Measurements from ENCODE around the gene CD226.
"Not testable (repeated sequence)": the region's sequence is repeated elsewhere in the genome, so short reads cannot be mapped to it uniquely, and the experiment has no call there.

The CD226 gene

DNA sequence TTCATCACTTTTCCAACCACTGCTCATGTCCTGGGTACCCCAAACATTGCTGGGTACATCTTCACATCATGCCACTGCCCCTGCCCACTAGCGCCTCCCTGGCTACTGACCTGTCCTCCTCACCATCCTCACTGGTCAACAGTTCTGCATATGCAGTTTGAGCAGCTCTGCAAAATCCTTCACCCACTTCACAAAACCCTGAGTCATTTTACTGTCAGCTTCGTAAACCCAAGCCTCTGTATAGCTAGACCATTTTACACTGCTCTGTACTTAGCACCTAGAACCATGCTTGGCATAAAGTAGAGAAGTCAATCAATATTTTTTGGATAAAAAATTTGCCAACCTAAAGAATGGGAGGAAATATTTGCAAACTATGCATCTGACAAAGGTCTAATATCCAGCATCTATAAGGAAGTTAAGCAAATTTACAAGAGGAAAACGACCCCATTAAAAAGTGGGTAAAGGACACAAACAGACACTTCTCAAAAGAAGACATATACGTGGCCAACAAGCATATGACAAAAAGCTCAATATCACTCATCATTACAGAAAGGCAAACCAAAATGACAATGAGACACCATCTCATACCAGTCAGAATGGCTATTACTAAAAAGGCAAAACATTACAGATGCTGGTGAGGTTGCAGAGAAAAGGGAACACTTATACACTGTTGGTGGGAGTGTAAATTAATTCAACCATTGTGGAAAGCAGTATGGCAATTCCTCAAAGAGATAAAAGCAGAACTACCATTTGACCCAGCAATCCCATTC, 48.3 kb downstream of the CD226 start:
- not testable (repeated sequence) for DNase-seq

- no peak for DNase-seq
These were observed 49.3 kb downstream of the CD226 start for GRCh38 chr18:69898241-69898861.

GRCh38 chr18:69897397-69898108, 50.1 kb downstream of the CD226 start:
- no peak for DNase-seq

DNA sequence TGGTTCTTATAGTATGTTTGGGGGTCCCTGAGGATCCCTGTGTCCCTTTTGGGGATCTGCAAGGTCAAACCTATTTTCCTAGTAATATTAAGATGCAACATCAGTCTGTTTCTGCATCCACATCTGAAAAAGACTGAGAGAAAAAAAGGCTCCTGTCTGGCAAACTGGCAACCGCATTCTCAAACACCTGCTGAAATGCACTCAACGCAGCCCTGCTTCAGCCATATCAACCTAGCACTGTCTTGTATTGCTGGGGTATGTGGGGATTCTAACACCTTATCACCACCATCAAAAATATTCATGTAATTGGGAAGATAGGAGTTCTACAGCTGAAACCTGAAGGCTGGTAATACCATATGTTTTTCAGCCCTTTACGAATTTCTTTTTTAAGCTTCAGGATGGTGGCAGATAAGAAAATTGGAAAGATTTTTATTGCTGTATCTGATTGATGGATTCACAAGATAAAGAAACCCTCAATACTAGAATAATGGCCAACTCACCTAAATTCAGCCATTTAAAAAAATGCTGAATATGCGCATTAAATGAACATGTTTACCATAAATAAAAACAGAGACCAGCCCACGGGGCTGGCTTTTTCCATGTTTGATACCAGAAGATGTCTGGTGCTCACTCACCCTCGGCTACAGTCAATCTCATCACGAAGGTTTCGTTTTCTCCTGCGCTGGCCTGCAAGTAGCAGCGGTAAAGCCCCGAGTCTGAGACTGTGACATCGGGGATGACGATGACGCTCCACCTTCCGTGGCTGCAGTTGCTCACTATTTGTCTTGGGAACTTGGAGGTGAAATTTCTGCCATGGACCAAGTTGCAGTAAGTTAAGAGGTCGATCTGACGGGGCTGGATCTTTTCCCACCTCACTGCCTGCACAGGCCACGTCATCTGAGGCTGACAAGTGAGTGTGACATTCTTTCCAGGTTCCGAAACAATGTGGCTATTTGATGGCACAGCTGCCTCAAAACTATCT, 52.3 kb downstream of the CD226 start:
- no peak for DNase-seq

DNA sequence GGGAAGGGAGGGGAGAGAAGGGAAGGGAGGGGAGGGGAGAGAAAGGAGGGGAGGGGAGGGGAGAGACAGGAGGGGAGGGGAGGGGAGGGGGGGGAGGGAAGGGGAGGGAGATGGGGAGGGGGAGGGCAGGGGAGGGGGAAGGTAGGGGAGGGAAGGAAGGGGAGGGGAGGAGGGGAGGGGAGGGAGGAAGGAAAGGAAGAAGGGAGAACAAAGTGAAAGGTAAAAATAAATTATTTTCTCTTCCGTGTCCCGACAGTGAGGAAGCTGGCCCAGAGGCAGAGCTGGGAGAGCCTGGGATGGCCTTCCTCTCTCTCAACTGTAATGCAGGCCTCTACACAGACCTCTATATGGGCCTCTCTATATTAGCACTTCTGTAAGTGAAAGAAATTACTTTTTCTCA, 53.2 kb downstream of the CD226 start:
- DNase-seq, result no peak

DNA sequence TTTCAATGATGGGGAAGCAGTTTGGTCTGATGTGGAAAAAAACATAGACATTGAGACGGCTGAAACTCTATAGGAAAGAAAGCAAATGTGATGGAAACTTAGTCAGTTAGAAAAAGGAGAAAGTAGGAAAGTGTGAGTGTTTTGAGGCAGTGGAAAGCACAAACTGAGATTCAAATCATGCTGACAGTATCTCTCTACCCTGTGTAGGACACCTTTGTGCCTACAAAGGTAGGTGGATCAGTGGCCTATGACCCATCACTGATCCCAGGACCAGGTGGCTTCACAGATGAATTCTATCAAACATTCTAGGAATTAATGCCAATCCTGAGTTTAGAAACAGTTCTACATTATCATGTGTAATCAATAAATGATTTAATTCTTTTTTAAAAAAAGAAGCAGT, 57.1 kb downstream of the CD226 start:
- no peak for DNase-seq

GRCh38 chr18:69889009-69889408, 58.7 kb downstream of the CD226 start:
- DNase-seq, result no peak

DNA sequence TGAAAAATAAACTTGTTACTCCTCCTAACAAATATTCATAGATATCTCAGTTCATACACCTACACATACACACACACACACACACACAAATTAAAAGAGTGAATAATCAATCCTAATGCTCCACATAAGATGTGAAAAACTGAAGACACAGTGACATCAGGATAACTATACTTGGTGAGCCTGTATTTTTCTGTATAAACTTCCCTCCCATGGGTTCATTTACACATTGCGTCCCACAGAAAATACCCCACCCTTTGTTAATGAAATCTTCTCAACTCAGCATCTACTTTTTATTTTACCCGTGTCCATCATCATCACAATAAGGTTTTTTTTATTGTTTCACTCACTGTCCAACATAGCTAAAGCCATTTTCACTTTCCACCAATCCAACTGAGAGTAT, 60.4 kb downstream of the CD226 start:
- DNase-seq, result no peak

DNA sequence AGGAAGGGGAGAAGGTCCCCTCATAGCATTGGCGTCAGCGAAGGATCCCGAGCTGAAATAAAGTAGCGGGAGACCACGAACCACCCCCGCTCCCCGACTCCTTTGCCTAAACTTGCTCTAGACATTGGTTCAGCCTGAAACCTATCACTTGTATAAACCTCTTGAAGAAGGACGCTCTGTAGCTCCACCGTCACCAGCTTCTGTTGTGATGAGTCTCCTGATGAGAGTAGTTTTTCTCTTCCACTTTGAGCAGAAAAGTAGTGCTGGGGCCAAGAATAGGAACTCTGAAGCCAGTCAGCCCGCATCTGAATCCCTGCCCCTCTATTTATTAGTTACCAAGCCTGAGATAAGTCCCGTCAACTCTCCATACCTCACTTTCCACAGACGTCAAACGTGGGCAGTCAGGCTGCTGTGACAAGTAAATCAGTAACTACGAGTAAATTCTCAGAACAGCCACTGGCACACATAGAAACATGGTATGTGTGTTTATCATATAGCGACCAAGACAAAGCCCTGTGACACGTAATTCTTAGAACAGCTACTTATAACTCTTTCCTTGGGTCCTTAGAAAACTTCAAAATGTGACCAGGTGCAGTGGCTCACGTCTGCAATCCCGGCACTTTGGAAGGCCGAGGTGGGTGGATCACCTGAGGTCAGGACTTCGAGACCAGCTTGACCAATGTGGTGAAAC, 61.7 kb downstream of the CD226 start:
- no peak for DNase-seq

DNA sequence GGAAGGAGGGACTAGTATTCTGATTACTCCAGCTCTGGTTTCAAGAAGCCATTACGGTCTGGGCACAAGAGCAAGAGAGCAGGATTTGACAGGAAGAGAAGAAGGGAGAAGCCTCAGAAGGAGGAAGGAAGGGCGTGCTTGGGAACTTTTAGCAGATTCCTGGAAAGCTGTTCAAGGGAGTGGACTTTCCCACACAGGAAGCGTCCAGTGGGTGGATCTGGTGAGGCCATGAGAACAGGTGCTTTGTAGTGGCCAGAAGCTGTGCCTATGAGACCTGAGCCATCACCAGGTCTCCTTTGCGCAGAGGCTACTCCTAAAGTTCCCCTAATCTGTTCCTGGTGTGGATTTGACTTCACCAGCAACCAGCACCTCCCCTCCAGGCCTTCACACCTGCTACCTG, 62.3 kb downstream of the CD226 start:
- no peak for DNase-seq

- DNase-seq, result no peak
These were observed 63.9 kb downstream of the CD226 start for GRCh38 chr18:69883781-69884180.

GRCh38 chr18:69882965-69883668, 64.6 kb downstream of the CD226 start:
- no peak for DNase-seq

DNA sequence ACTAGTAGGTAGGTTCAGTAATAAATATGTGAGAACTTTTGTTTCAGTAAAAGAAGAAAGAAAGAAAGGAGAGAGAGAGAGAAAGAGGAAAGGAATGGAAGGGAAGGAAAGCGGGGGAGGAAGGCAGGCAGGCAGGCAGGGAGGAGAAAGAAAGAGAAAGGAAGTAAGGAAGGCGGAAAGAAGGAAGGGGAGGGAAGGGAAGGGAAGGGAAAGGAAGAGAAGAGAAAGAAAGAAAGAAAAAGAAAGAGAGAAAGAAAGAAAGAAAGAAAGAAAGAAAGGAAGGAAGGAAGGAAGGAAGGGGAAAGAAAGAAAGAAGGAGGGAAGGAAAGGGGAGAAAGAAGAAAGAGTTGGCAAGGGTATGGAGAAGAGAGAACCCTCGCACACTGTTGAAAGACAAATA, 67.6 kb downstream of the CD226 start:
- DNase-seq, result no peak

DNA sequence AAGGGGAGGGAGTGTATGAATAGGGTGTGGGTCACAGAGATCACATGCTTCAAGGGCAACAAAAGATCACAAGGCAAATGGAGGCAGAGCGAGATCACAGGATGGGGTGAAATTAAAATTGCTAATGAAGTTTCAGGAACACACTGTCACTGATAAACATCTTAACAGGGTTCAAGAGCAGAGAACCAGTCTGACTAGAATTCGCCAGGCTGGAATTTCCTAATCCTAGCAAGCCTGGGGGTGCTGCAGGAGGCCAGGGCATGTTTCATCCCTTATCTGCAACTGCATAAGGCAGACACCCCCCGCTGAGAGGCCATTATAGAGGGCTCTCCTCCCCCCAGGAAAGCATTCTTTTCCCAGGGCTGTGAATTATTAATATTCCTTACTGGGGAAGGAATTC, 68.6 kb downstream of the CD226 start:
- not testable (repeated sequence) for DNase-seq

DNA sequence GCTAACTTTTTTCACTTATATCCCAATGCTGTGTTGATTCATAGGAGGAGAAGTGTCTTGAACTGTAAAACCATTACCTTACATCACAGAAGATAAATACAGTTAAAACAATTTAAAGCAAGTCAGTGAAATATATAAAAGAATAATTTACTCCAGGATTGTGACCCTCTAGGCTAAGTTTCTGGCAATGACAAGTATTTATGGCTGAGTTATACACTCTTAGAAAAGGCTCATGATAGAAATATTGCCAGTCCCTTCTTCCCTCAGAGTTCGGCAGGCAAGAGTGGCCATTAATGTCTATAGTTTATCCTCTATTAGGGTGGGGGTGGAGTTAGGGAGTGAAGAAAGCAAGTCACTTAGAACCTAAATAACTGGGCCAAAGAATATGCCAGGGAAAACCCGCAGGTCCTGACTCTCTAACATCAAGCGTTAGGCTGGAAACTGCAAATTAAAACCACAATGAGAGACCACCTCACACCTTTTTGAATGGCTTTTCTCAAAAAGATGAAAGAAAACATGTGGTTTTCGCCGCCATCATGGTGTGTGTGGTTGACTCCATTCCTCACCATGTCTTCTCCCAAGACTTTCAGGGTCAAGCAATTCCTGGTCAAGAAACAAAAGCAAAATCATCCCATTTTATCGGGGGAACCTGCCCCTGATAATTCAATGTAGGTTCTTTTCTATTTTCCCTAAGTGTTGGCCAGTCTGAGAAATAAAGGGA, 69.3 kb downstream of the CD226 start:
- no peak for DNase-seq

DNA sequence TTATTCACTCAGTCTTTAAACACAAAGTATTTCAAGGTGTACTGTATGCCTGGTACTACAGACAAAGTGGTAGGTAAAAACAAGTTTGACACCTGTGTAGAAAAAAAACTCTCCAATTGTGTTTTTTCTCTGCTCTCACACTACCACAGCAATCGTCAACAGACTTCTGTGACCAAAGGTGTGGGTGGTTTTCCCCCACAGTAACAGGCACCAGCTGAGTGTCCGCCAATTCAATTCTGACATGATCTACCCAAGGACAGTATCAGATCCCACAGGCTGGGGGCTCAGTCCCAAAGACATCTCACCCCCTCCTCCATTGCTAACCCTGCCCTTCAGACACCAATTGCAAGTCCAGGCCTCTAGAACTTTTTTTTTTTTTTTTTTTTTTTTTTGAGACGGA, 71.2 kb downstream of the CD226 start:
- no peak for DNase-seq

GRCh38 chr18:69874058-69874457, 73.6 kb downstream of the CD226 start:
- no peak for DNase-seq

DNA sequence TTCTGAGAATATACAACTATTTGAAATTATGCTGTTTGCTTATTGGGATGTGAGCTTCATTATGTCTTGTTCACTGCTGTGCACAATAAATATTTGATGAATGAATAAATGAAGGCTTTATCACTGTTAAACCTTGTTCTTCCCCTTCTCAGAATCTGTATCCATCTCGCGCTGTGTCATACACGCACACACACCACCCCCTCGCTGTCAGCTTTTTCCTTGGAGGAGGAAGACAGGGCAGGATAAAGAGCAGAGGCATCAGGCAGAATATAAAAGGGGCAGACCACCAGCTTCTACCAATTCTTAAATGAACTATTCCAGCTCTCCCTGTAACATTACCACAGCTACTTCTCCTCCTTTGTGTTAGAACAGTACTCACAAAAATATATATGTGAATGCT, 75.0 kb downstream of the CD226 start:
- DNase-seq, result no peak

DNA sequence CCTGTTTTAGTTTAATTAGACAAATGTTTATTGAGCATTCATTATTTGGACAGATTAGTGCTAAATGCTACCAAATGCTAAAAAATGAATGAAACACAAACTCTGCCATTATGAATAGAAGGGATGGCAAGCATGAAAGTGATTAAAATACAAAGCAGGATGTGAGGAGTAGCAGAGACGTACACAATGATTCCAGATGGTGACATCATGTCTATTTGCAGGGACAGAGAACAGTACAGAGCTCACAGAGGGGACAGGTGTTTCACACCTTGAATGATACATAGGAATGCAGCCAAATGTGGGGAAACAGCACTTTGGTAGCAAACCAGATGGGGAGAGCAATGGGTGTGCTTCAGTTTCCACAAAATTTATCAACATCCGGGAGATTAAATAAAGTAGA, 76.3 kb downstream of the CD226 start:
- no peak for DNase-seq

- DNase-seq, result no peak
These were observed 76.9 kb downstream of the CD226 start for GRCh38 chr18:69870736-69871135.

DNA sequence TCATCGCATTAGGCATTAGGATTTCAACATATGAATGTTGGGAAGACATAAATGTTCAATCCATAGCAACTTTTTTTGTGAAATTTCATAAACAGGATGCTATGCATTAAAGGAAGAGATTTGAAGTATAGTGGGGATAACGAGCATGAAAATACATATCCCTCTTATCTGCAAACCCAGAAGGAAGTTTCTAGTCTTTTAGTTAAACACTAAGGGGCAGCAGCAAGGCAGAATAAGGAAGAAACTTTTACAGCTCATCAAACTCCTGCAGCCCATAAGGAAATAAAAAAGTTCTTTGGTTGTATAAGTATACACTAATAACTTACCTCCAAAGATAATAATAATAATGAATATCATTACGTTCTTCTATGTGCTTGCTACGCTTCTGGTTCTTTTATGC, 81.5 kb downstream of the CD226 start:
- no peak for DNase-seq
